Activated CD4-positive, alpha-beta T cell treated with anti-CD3 and anti-CD28 coated beads, Interleukin-2, amount 50 U/mL, for 4 hours (primary cell): Measurements from ENCODE around the gene TM4SF4.
"Not testable (repeated sequence)": the region's sequence is repeated elsewhere in the genome, so short reads cannot be mapped to it uniquely, and the experiment has no call there.

Experiments used
- DNase-seq, 2 experiments: peaks; one replicate each; pipeline ENCODE4 v3.0.0-alpha.2; 2020

TM4SF4 gene, protein sequence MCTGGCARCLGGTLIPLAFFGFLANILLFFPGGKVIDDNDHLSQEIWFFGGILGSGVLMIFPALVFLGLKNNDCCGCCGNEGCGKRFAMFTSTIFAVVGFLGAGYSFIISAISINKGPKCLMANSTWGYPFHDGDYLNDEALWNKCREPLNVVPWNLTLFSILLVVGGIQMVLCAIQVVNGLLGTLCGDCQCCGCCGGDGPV

DNA sequence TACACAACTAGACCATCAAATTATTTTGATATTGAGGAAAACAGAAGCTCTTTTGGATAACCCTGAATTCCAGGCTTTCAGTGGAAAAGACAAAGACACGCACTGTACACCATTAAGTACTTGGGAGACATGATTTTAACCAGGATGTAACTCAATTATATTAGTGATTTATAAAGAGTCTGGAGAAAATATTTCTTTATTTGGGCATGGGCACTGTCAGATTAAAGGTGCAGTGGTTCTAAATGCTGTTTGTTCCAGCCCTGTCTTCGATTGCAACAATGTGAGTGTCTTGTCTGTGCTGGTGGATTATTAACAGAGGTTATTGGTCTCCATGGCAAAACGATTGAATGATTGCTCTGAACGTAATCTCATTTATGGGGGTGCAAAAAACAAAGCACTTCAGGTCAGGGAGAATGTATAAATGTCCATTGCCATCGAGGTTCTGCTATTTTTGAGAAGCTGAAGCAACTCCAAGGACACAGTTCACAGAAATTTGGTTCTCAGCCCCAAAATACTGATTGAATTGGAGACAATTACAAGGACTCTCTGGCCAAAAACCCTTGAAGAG lies at the start of gene TM4SF4:
TSS of gene TM4SF4 (plus strand) at position 448 of the 568 bp plus-strand sequence. CDS start 181 bp downstream, outside the sequence.
- DNase-seq = no peak

DNA sequence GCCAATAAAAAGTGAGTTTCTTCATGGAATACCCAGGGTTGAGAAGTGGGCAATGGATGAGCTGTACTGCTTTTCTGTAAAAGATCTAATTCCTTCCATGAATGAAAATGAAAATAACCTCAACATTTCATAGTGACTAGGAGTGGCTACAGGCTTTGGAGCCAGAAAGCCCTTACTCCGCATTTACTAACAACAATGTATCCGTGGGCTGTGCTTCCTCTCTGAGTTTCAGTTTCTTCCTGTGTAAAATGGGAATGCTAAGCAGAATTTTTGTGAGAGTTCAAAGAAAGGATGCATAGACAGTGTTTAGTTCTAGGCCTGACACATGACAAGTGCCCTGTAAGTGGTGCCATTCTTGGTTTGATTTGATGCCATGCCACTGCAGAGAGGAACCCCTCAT lies 49.6 kb upstream of the TM4SF4 start:
- DNase-seq = no peak

DNA sequence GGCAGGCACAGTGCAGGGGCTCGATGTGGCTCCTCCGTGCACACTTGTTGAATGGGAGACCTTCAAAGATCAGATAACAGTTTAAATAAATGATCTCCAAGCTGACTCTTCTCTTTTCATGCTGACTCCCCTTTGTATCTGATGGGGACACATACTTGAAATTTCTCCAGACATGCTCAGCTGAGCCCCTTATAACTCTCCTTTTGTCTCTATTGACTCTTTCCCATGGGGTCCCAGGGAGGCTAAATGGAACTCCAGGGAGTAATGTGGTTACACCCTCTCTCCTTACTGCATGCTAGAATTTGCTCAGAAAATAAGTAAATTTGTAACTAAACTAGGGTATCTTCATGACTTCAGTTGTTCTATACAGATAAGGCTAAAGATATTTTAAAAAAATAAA lies 48.2 kb upstream of the TM4SF4 start:
- DNase-seq = no peak

DNA sequence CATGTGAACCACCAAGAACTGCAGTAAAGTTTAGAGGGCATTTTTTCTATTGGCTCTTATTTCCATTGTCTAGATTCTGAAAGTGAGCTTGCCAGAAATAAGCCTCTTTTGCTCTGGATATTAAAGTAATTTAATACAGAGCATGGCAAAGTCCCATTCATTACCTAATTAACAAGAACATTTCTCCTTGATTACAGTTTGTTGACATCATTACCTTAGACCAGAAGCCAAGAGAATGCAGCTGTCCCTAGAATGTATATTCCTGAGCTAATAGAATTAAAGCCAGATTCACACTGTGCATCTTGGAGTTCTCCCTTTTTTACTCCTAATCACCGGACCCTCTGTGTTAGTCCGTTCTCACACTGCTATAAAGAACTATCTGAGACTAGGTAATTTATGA lies 46.4 kb upstream of the TM4SF4 start:
- DNase-seq = no peak

DNA sequence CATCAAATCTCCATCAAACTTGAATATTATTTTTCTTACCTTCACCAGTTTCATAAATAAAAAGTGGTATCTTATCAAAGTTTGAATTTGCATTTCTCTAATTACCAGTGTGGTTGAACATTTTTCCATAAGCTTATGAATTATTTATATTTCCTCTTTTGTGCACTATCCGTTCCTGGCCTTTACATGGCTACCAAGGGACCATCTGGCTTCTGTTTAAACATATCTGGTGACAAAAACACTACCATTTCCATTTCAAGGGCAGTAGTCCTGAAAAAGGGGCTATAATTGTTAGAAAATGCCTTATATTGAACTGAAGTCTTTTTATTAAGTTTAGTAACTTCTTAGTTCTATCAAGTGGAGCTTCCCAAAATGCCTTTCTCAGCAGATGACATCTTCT lies 44.3 kb upstream of the TM4SF4 start:
- no peak for DNase-seq

DNA sequence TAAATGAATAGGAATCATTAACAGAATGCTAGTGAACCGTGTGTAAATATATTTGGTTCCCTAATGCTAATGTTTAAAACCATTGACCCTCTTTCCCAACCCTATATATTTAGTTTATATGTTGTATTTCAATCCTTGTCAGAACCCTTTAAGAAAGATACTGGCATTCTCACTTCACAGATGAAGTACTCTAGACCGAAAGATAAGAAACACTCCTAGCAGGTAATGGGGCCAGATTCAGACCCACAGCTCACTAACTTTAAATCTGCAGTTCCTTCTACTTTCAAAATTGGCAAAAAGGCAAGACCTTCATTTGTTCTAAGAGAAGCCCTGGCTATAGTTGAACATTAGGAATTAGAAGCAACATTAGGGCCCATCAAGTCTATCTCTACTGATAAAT lies 42.3 kb upstream of the TM4SF4 start:
- no peak for DNase-seq

DNA sequence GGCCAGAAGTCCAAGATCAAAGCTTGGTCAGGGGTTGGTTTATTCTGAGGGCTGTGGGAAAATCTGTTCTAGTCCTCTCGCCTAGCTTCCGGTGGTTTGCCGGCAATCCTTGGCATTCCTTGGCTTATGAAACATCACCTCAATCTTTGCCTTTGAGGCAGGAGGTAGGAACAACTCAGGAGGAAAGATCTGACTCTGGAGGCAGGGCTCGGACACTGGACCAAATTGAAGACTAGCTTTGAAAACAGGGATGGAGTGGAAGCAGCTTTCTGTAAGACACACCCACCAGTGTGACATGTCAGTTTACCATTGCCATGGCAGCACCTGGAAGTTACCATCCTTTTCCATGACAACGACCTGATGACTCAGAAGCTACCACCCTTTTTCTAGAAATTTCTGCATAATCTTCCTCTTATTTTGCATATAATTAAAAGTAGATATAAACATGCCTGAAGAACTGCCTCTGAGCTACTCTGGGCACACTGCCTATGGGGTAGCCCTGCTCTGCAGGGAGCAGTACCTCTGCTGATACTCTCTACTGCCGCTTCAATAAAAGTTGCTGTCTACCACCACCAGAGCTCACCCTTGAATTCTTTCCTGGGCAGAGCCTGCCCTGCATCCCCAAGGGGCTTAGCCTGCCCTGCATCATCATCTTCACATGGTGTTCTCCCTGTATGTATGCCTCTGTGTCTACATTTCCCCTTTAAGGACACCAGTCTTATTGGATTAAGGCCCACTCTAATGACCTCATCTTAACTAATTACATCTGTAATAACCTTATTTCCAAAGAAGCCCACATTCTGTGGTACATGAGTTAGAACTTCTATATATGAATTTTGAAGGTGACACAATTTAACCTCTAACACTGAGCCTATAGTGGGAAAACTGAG lies 38.3 kb upstream of the TM4SF4 start:
- no peak for DNase-seq

DNA sequence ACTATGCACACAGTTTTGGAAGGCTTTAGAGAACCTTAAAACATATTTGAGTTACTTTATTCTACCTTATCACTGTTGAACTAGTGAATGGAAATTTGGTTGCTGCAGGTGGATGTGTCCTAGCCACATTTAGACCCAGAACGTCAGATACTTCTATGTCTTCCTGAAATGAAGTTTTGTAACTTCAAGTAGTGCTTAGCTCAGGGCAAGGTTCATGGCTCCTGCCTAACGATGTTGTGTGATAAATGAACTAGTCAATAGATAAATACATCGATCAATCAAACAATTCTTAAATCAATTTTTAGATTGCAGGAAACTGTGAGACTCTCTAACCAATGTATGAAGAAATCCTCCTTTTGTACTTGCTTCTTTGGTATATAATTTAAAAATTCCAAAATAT lies 37.2 kb upstream of the TM4SF4 start:
- no peak for DNase-seq

DNA sequence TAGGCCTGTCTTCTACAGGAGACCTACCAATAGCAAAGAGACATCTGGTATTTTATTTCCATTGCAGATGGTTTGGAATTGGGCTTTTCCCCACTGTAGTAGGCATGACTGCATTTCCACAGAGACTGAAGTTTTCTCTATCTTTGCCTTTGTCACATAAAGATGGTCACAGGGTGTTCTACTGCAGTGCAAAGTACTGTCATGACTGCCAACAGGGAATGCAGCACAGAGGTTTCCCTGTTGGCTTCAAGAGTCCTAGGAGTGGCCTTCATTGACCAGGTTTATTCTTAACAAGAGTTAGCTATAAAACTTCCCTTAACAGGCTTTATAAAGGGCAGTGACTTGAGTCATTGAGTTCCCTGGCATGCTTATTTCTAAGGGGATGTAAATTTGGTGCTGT lies 36.8 kb upstream of the TM4SF4 start:
- no peak for DNase-seq

DNA sequence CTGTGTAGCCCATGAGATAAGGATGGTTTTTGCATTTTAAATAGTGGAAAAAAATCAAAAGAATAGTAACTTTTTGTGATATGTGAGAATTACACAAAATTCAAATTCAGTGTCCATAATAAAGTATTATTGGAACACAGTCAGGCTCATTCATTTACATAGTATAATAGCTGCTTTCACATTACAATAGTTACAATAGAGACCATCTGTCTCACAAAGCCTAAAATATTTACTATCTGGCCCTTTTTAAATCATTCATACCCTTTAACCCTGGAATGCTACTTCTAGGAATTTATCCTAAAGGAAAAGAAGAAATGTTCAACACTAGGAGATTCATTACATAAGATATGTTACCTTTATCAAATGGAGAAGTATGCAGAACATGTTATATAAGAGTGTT lies 35.5 kb upstream of the TM4SF4 start:
- no peak for DNase-seq

DNA sequence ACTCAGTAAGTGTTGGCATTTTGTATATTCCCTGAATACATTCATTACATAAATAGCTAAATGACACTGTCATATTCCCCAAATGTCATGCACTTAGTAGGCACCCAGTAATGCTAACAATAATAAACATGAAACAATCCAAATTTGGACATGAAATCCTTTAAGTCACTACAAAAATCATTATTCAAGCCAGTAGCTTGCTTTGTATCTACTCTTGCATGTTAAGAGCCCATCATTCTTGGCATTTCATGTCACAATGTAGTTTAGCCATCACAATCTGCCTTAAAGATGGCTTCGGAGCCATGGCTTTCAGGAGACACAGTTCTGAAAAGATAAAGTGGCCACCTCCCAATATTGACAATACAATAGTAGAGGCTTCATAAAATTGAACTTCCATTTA lies 32.9 kb upstream of the TM4SF4 start:
- no peak for DNase-seq

DNA sequence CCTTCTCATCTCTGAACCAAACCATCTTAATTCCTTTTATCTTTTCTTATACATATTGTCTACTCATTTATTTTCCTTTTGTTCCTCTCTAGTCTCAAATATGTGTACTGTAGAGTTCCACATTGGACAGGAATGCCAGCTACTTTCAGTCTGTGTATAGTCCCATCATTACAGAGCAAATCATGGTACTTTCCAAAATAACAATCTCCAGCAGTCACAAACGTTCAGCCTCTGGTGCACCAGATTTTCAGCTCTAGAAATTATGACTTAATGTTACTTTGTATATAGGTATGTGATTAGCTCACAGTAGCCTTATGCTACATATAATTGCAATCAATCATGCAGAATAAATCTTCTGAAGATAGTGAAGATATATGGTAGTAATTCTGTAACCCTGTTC lies 32.5 kb upstream of the TM4SF4 start:
- DNase-seq = no peak

DNA sequence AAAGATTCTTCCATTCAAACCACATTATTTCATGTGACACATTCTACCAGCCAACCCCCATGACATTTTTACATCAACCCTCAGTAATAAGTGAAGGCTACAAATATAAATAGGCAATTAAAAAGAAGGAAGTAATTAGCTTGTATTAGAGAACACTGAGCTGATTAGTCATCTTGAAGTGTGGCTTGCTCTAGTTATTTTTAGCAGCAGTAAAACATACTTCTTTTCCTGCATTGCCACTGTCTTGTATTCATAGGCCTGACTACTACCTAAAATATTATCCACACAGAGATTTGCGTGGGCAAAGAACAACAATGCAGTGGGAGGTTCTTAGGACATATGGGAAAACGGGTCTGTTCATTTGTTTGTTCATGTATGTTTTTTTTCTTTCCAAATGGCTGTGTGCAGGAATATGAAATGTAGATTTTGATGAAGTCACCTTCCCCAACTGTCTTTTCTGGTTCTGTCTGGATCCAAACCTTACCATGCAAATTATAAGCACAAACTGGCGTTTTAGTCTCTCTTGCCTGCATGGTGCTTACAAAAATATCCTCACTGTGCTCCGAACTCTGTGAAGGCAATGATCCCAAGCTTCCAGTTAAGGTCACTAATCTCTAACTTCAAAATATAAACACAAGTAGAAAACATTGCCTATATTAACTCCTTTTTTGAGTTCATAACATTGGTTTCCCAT lies 31.5 kb upstream of the TM4SF4 start:
- DNase-seq = no peak

DNA sequence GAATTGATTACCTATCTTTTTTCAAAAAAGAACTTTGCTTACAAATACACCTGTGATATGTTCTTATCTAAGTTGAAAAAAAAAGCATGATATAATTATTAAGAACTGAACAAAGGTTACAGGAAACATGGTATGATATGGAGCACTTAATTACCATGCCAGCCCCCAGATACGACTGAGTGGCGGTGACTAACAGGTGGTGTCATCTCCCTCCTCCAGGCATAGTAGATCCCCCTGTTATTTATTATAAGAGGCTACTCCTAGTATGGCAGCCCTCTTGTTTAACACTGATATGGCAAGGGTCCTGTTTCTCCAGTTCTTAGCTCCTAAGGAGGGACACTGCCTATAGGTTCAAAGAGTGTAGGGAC lies 31.0 kb upstream of the TM4SF4 start:
- no peak for DNase-seq

DNA sequence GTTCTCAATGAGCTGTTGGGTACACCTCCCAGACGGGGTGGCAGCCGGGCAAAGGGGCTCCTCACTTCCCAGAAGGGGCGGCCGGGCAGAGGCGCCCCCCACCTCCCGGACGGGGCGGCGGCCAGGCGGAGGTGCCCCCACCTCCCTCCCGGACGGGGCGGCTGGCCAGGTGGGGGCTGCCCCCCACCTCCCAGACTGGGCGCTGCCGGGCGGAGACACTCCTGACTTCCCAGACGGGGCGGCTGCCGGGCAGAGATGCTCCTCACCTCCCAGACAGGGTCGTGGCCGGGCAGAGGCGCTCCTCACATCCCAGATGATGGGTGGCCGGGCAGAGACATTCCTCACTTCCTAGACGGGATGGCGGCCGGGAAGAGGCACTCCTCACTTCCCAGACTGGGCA lies 29.6 kb upstream of the TM4SF4 start:
- DNase-seq = not testable (repeated sequence)

DNA sequence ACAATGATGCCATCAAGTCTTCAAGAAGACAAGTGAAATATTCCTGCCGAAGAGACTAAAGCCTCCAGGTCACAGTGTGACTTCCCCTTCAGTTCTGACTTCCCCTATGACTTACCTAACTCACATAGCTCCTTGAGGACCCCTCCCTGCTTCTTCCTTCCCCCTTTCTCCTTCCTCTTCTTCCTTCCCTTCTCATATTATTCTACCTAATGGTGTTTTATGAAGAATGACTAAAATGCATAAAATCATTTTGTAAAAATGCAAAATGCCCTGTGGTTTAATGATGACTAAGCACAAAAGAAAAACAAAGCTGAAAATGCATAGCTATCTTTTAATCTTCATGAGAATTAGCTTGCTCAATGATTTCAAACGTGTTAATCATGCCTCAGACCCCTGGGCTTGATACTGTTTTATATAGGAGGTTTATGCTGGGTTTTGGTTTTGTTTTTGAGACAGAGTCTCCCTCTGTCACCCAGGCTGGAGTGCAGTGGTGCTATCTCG lies 26.1 kb upstream of the TM4SF4 start:
- no peak for DNase-seq

DNA sequence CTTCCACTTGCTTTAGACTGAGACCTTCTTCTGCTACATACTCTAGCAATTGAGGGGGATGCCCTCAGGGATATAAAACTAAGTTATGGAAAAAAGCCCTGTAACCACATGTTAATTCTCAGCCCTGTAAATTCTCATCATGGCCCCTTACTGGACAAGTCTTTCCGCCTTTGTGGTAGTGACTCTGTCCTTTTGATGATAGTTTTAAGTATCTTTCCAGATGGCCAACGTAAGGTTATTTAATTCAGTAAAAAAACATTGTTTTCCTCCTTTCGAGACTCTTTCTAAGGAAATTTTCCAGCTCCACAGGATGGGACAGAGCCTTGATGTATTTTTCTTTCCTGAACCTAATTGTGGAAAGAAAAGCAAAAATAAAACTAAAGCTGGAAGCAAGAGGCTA lies 25.3 kb upstream of the TM4SF4 start:
- DNase-seq = no peak

DNA sequence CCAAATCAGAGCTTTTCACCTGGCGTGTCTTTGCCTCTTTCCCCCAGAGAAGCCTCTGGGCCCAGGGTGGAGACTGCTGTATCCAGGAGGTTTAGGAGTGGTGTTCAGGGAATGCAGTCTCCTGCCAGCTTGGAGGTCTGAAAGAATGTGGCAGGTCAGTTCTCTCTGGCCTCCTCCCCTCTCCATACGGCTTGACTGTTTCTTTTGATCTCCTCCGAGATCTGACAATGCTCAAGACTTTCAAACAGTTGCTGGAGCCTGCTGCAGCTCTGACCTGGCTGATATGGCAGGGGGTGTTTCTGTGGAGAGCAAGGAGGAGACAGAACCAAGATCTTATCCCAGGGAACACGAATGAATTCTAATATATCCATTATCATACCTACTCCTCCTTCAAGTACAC lies 24.7 kb upstream of the TM4SF4 start:
- DNase-seq = no peak

DNA sequence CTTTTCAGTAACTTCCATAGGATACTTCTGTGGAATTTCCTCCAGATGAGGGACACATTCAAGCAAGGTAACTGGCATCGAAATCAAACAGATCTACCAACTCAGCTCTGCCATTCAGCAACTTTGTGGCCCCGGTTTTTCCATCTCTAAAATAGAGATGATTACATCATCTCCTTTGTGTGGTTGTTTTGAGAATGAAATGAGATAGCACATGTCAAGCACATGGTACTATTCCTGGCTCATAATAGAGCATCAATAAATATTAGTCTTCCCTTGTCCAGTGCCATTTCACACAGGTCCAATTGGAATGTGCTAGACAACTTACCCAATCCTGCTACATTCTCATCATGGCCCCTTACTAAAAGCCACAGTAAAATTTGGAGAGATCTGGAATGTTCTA lies 24.2 kb upstream of the TM4SF4 start:
- DNase-seq = no peak

DNA sequence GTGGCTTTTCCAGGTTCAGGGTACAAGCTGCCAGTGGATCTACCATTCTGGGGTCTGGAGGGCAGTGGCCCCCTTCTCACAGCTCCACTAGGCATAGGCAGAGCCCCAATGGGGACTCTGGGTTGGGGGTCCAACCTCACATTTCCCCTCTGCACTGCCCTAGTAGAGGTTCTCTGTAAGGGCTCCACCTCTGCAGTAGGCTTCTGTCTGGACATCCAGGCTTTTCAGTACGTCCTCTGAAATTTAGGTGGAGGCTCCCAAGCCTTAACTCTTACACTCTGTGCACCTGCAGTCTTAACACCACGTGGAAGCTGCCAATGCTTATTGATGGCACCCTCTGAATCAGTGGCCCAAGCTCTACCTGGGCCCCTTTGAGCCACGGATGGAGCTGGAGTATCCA lies 22.5 kb upstream of the TM4SF4 start:
- DNase-seq = no peak

DNA sequence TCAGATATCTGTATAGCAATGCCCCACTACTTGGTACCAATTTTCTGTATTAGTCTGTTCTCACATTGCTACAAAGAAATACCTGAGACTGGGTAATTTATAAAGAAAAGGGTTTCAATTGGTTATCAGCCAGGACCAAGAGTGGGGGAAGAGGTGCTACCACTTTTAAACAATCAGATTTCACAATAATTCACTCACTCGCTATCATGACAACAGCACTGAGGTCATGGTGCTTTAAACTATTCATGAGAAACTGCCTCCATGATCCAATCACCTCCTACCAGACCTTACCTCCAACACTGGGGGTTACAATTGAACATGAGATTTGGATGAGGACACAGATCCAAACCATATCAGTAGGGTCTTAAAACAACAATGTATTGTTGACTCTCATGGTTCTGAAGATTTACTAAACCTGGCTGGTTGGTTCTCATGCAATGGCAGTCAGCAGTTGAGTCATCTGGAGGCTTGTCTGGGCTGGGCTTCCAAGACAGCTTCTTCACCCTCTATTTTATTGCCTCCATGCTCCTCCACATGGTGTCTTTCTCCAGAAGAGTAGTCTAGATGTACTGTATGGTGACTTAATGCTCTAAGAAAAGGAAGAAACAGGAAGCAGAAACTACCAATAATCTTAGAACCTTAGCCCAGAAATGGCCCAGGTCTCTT lies 21.2 kb upstream of the TM4SF4 start:
- DNase-seq = no peak

DNA sequence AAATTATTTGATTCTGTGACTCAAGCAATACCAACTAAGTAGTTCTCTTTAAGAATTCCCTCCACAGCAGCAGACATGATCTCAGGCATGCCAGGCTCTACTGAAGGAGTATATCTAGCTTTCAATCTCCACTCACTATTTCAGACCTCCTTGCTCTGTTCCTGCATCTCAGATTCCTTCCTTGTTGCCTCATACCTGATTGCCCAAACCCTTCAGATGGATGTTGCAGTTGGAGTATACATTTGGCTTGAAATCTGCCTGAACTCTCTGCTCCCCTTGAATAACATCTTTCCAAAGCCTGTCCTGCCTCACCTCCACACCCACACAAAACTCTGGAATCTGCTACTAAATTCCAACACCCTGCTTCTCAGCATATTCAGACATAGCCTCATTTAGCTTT lies 19.8 kb upstream of the TM4SF4 start:
- no peak for DNase-seq

DNA sequence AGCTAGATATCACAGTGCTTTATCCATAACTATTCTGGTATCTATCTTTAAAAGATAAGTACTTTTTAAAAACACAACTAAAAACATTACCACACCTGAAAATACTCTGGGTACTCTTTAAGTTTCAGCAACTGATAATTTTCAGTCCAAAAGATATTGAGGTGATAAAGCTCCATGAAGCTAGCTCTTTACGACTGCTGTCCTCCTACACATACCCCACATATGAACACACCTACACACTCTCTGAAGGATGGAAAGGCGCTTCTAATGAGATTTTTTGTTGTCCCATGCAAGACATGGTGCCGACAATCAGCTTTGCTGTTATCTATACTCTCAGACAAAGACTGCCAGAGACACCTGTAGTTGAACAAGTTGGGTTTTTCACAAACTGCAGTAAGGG lies 19.1 kb upstream of the TM4SF4 start:
- no peak for DNase-seq
